Posterior vena cava (tissue), 2 donors: ENCODE results near the gene EBF3. TPM values are rescaled to one million over a fixed set of nuclear protein-coding genes. Genes with fewer than 3 reads are reported as not detected.

Source experiments
- DNase-seq: peaks from one replicate; pipeline ENCODE4 v3.0.0-alpha.2; 2020; ENCODE audit warnings: low spot score
- intact Hi-C, 2 donors: fragments of 100-400 bp; cut with DNase I; formaldehyde crosslinking; loops; one replicate each; pipeline versions ENCODE4 v1.14.1 to v1.14.2; 2022 to 2023
- total RNA-seq, 2 donors: library from RNA; stranded (reverse); fragmentation: NEBNext Ultra II Directional; extraction: Animal tissue kit (Norgen Biotek cat#: 25700); gene quantifications; one replicate each; pipeline ENCODE4 v1.2.1, GENCODE V29; 2021
- donor health status: DM: yes; HTN: yes; CAD: no.
- donor health status: DM: yes; HTN: yes; CAD: no.

EBF3 gene
- total RNA-seq, 2 donors from 2014 or later: 8.7 to 9.1 TPM

DNA sequence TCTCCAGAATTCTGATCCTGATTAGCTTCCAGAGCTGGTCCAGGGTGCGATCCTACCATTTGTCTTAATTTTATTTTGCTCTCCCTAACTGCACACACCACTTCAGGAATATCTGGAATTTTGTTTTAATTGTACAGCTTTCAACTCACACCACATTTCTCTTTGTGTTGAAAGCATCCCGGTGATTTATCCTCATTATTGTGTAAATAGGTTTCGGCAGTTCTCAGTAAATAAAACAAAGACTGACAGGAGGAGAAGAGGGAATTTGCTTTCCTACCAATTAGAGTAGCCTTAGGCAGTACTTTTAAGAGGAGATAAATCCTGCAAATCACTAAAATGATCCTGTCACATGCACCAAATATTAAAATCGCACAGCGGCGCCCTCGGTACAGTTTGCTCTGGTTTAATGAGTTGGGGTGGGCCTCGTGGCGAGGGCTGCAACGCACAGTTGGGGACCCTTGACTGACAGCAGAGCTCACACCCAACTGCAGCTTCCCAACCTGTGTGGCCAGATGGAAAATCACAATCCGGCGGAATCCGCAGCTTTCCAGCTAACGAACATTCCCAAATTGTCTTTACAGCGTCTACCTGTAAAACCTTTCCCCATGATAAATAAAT, 62.6 kb downstream of the EBF3 start:
- intact Hi-C loops: no loop called here
- no peak for DNase-seq

DNA sequence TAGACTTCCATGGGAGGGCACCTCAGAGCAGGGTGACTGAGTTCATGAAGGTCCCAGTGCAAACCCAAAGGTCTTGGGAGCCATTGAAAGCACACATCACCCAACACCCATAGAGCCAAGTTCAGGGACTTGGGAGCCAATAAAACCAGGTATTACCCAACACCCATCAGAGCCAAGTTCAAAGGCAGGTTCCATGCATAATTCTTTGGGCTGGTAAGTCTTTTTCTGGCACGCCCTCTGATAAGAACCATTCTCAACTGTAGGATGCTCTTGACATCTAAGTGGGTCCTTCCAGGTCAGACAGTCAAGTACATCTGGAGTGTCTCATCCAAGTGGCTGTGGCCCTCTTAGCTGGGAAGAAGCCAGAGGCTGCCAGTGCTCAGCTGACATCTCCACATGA, 63.2 kb downstream of the EBF3 start:
- intact Hi-C loops: no loop called here
- DNase-seq: no peak

GRCh38 chr10:129899276-129900130, 64.6 kb downstream of the EBF3 start:
- intact Hi-C loops: no loop called here
- DNase-seq: no peak

DNA sequence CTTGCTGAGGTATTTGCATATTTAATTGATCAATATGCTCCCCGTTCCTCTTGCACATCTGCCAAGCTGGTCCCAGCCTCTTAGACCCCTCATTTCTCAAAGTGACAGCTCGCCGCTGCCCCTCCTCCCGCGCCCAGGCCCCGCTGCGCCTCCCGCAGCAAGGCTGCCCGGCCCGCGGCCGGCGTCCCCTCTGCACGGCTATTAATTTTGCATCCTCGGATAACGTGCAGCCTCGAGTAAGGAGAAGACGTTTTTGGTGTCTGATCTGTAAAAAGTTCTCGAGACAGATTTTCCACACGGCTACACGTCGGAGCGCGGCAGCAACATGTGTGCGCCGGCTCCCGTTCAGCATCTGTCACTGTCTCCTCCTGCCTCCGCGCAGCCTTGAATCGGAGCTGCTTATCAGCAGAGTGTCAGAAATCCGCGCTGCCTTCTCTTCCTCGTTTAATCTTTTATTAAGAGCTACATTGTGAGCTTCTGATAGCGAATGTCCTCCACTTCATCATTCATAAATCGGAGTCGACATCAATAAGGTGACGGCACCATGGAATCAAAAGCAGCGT, 65.3 kb downstream of the EBF3 start:
- intact Hi-C loops: no loop called here
- no peak for DNase-seq

- intact Hi-C loops: no loop called here
- DNase-seq: no peak
These were observed 66.0 kb downstream of the EBF3 start for GRCh38 chr10:129897871-129898626.

- no peak for DNase-seq
- intact Hi-C loops: no loop called here
These were observed 67.2 kb downstream of the EBF3 start for GRCh38 chr10:129896860-129897200.

- no peak for DNase-seq
- intact Hi-C loops: no loop called here
These were observed 67.8 kb downstream of the EBF3 start for GRCh38 chr10:129896136-129896859.

- intact Hi-C loops: no loop called here
- no peak for DNase-seq
These were observed 68.3 kb downstream of the EBF3 start for GRCh38 chr10:129895811-129896135.

DNA sequence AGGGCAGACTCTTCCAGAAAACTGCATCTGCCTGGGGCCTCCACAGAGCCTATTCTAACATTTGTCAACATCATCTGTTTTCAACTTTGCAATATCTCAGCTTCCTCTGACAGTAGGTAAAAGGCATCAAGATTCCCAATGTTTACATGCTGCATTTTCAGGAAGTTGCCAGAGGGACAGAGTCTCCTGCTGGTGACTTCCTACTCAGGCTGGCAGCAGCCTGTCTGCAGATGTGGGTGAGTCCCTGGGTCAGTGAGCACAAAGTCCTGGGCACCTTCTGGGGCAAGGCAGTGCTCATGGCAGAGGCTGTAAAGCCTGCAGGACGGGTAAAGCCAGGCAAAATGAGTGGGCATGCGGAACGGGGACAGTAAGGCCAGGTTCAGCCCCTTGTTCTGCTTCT, 69.4 kb downstream of the EBF3 start:
- no peak for DNase-seq
- intact Hi-C loops: no loop called here

DNA sequence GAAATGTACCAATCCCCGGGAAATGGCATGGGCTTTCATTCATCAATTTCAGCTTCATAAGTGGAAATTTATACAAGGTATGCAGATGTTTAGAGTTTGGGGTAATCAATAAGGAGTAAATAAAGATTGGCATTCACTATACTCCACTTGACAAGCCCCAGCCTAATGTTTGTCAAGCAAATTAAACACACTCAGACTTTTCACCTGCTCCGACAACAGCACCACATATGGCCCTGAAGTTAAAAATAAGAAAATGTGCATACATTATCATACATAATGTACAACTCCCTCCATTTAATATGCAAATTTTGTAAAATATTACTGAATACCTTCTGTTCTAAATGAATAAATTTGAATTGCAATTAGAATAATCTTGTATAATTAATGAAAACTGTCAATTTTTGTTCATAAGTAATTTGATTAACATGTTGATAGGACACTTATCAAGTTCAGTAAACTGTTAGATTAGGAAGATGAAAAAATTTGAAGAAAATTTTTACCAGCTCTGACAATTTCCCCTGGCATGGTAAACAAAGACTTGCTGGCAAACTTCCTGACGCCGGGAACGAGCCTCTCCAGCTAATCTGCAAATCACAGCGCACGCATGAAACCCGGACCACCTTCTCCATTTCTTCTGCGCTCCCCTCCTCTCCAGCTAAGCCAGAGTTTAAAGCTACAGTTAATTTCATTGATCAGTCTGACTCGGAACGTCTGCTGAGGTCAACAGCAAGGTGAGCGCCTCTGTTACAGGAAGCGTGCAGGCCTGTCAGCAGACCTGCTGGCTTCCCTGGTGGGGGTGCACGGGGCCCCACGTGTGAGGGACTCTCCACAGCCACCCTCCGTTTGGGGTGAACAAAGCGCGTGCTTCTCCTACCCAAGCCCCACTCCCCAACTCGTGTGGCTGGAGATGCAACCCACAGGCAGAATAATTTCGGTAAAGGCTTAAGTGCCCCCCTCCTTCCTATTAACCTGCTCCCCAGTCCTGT, 70.7 kb downstream of the EBF3 start:
- intact Hi-C loops: no loop called here
- no peak for DNase-seq

DNA sequence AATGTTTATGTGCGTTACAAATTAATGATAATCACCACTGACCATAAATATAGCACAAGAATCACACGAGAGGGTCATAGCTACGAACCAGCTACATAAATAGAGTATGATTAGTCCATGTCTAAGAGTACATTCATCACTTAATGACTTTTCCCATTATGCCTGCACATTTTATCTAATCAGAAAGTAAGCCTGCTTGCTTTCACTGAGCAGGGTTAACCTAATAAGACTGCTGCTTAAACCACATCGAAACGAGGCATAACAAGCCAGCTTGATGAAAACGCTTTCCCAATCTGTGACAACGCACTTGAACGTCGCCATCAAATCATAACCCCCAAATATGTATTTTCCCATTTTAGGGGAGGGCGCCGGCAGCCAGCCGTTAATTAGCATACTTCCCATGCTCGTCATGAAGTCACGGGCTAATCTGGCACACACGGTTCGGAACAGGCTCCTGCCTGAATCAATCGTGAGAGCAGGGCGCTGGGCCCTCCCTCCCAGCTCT, 71.5 kb downstream of the EBF3 start:
- intact Hi-C loops: no loop called here
- DNase-seq: no peak

DNA sequence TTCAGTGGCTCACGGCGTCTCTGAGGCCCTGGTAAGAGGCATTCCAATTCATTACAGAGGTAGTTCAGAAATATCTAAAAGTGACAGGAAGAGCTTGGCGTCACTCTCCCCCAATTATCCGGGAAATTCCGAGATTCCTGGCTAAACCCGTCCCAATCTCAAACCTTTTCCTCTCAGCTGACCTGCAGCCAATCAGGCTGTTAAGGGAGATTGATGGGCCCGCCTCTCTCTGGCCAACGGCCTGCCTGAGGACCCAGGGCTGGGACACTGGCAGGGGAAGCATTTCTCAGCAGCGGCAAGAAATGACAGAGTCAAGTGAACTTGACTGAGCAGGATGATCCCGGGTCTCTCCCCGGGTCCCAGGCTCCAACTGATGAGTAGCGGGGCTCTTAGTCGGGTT, 72.3 kb downstream of the EBF3 start:
- intact Hi-C loops: no loop called here

GRCh38 chr10:129890170-129890569, 73.9 kb downstream of the EBF3 start:
- DNase-seq: no peak
- intact Hi-C loops: no loop called here

More for the DNA sequence above, 72.3 kb downstream of the EBF3 start:
- no peak for DNase-seq

GRCh38 chr10:129888784-129889616, 75.1 kb downstream of the EBF3 start:
- DNase-seq: peak; percentile 87
- intact Hi-C loops: loop anchor here in 1 of 2 donors (5.0 kb wide), 1 partner anchor 78 kb away; no protein-coding TSS in a partner anchor

GRCh38 chr10:129887986-129888783, 75.9 kb downstream of the EBF3 start:
- no peak for DNase-seq
- intact Hi-C loops: loop anchor here in 1 of 2 donors (5.0 kb wide), 1 partner anchor 79 kb away; no protein-coding TSS in a partner anchor

- intact Hi-C loops: loop anchor here in 1 of 2 donors (5.0 kb wide), 1 partner anchor 80 kb away; no protein-coding TSS in a partner anchor
- DNase-seq: no peak
These were observed 76.6 kb downstream of the EBF3 start for GRCh38 chr10:129887381-129887905.
